ENCODE measurements around the gene UBLCP1.

The UBLCP1 gene

GRCh38 chr5:159310511-159310910 lies 47.4 kb downstream of the UBLCP1 start:
- DNase-seq (ENCODE audit: low spot score) = no peak
- no peak for FAIRE-seq

GRCh38 chr5:159311063-159311462 lies 48.0 kb downstream of the UBLCP1 start:
- no peak for FAIRE-seq

GRCh38 chr5:159313197-159313596 lies 50.1 kb downstream of the UBLCP1 start:
- DNase-seq (ENCODE audit: low spot score) = no peak
- no peak for FAIRE-seq

More at GRCh38 chr5:159311063-159311462, 48.0 kb downstream of the UBLCP1 start:
- DNase-seq (ENCODE audit: low spot score) = no peak

- DNase-seq (ENCODE audit: low spot score) = peak; percentile 27
- no peak for FAIRE-seq
Measured at GRCh38 chr5:159316519-159317383, 53.7 kb downstream of the UBLCP1 start.

GRCh38 chr5:159317849-159318248 lies 54.8 kb downstream of the UBLCP1 start:
- DNase-seq (ENCODE audit: low spot score) = no peak
- no peak for FAIRE-seq

- FAIRE-seq = no peak
- DNase-seq (ENCODE audit: low spot score) = no peak
Measured at GRCh38 chr5:159318448-159318847, 55.4 kb downstream of the UBLCP1 start.

- DNase-seq (ENCODE audit: low spot score) (no peak), FAIRE-seq (no peak)
Measured at GRCh38 chr5:159319363-159319762, 56.3 kb downstream of the UBLCP1 start.

GRCh38 chr5:159319832-159320231 lies 56.7 kb downstream of the UBLCP1 start:
- no peak for FAIRE-seq
- no peak for DNase-seq (ENCODE audit: low spot score)

GRCh38 chr5:159322180-159322579 lies 59.1 kb downstream of the UBLCP1 start:
- FAIRE-seq (no peak), DNase-seq (ENCODE audit: low spot score) (no peak)

- DNase-seq (ENCODE audit: low spot score) (peak; percentile 54), FAIRE-seq (peak; percentile 90)
Measured at GRCh38 chr5:159324102-159324755, 61.1 kb downstream of the UBLCP1 start.

- DNase-seq (ENCODE audit: low spot score) (peak; percentile 70), FAIRE-seq (peak; percentile 93)
Measured at GRCh38 chr5:159324986-159325385, 61.9 kb downstream of the UBLCP1 start.

- FAIRE-seq (peak; percentile 62), DNase-seq (ENCODE audit: low spot score) (no peak)
Measured at GRCh38 chr5:159330131-159330800, 67.2 kb downstream of the UBLCP1 start, which contains the start of gene IL12B. Gene IL12B (minus strand): TSS chr5:159330487. CDS start chr5:159326782, 3,705 bp downstream.

GRCh38 chr5:159331093-159331973 lies 68.2 kb downstream of the UBLCP1 start:
- FAIRE-seq = no peak

GRCh38 chr5:159332800-159333544 lies 69.9 kb downstream of the UBLCP1 start:
- FAIRE-seq (no peak), DNase-seq (ENCODE audit: low spot score) (no peak)

More at GRCh38 chr5:159331093-159331973, 68.2 kb downstream of the UBLCP1 start:
- DNase-seq (ENCODE audit: low spot score) = no peak

GRCh38 chr5:159333545-159333925 lies 70.4 kb downstream of the UBLCP1 start:
- no peak for FAIRE-seq
- no peak for DNase-seq (ENCODE audit: low spot score)
